Loucy (cell line): Measurements from ENCODE around the gene SPOCK1.

ENCODE experiments used
- EZH2phosphoT487 ChIP-seq: fragments of 200-600 bp; IDR thresholded peaks from 2 replicates; pipeline ENCODE4 v1.6.1; 2018; ENCODE audit warnings: antibody characterized with exemption, mild to moderate bottlenecking, moderate library complexity, borderline replicate concordance
- TF ChIP-seq, protein P1 (sequence below): fragments of 200-600 bp; sonication (generic); conservative IDR thresholded peaks from 2 replicates; pipeline ENCODE4 v1.5.1; 2014; ENCODE audit warnings: mild to moderate bottlenecking, antibody characterized with exemption, low read length

- TF ChIP-seq, protein P1, sequence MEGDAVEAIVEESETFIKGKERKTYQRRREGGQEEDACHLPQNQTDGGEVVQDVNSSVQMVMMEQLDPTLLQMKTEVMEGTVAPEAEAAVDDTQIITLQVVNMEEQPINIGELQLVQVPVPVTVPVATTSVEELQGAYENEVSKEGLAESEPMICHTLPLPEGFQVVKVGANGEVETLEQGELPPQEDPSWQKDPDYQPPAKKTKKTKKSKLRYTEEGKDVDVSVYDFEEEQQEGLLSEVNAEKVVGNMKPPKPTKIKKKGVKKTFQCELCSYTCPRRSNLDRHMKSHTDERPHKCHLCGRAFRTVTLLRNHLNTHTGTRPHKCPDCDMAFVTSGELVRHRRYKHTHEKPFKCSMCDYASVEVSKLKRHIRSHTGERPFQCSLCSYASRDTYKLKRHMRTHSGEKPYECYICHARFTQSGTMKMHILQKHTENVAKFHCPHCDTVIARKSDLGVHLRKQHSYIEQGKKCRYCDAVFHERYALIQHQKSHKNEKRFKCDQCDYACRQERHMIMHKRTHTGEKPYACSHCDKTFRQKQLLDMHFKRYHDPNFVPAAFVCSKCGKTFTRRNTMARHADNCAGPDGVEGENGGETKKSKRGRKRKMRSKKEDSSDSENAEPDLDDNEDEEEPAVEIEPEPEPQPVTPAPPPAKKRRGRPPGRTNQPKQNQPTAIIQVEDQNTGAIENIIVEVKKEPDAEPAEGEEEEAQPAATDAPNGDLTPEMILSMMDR, result no peak
- no peak for TF ChIP-seq EZH2phosphoT487
These were observed 488.9 kb downstream of the SPOCK1 start for GRCh38 chr5:137010226-137010625.
